CD14-positive monocyte (primary cell): ENCODE measurements around the gene OR51D1. TPM values are rescaled to one million over a fixed set of nuclear protein-coding genes. Genes with fewer than 3 reads are reported as not detected.

Source experiments
- DNase-seq, 3 donors: peaks; one replicate each; pipeline ENCODE4 v3.0.0-alpha.2; 2011 to 2022
- H2AFZ ChIP-seq: 2 replicates; pipeline ENCODE4 v1.6.0; 2012; ENCODE audit warnings: mild to moderate bottlenecking, low read depth, low read length, inconsistent platforms; ENCODE audit not compliant: insufficient read depth, poor library complexity, severe bottlenecking
- H3K27ac ChIP-seq, 2 donors: 1 replicate in 1 of 2; 2 replicates in 1 of 2; pipeline ENCODE4 v1.5.1; 2012 to 2013; ENCODE audit warnings: low read length in 2 of 2, control low read depth in 1 of 2, inconsistent platforms in 1 of 2, low read depth in 1 of 2, mild to moderate bottlenecking in 1 of 2
- H3K27me3 ChIP-seq, 2 donors: one replicate each; pipeline versions ENCODE4 v1.6.0 to v1.6.1; 2011 to 2013; ENCODE audit warnings: low read length in 2 of 2; ENCODE audit not compliant: control insufficient read depth in 2 of 2, insufficient read depth in 2 of 2
- H3K36me3 ChIP-seq, 2 donors: replicated peaks in 1 of 2; 1 replicate in 1 of 2; 2 replicates in 1 of 2; pipeline versions ENCODE4 v1.5.1 to v1.6.1; 2012 to 2013; ENCODE audit warnings: low read length in 2 of 2, control low read depth in 1 of 2, inconsistent platforms in 1 of 2, mild to moderate bottlenecking in 1 of 2; ENCODE audit not compliant: insufficient read depth in 2 of 2, control insufficient read depth in 1 of 2
- H3K4me1 ChIP-seq, 2 donors: 1 replicate in 1 of 2; 2 replicates in 1 of 2; pipeline versions ENCODE4 v1.5.1 to v1.6.1; 2012 to 2013; ENCODE audit warnings: low read length in 2 of 2, control low read depth in 1 of 2, inconsistent platforms in 1 of 2, mild to moderate bottlenecking in 1 of 2, moderate library complexity in 1 of 2; ENCODE audit not compliant: insufficient read depth in 2 of 2, control insufficient read depth in 1 of 2
- H3K4me2 ChIP-seq: replicated peaks from 2 replicates; pipeline ENCODE3; 2012; ENCODE audit warnings: low read length, moderate library complexity, mild to moderate bottlenecking; ENCODE audit not compliant: poor library complexity, severe bottlenecking; ENCODE audit errors: extremely low read depth
- H3K4me3 ChIP-seq, 3 experiments: fragments of 200-600 bp in 1 of 3; sonication (generic) in 1 of 3; replicated peaks in 1 of 3; 1 replicate in 2 of 3; 2 replicates in 1 of 3; pipeline ENCODE4 v1.5.1; 2011 to 2013; ENCODE audit warnings: low read length in 3 of 3, mild to moderate bottlenecking in 3 of 3, control low read depth in 2 of 3, low read depth in 2 of 3, inconsistent platforms in 1 of 3, moderate library complexity in 1 of 3
- H3K79me2 ChIP-seq: 2 replicates; pipeline ENCODE4 v1.6.0; 2012; ENCODE audit warnings: mild to moderate bottlenecking, control low read depth, inconsistent platforms, low read length, moderate library complexity; ENCODE audit not compliant: insufficient read depth
- H3K9ac ChIP-seq: 2 replicates; pipeline ENCODE4 v1.6.0; 2017; ENCODE audit warnings: low read length, mild to moderate bottlenecking; ENCODE audit not compliant: insufficient read depth, poor library complexity, severe bottlenecking
- H3K9me3 ChIP-seq, 2 donors: replicated peaks in 1 of 2; 1 replicate in 1 of 2; 2 replicates in 1 of 2; pipeline versions ENCODE4 v1.5.1 to v1.6.1; 2012 to 2013; ENCODE audit warnings: low read length in 2 of 2, control low read depth in 1 of 2; ENCODE audit not compliant: control insufficient read depth in 1 of 2, insufficient read depth in 1 of 2
- H4K20me1 ChIP-seq: 2 replicates; pipeline ENCODE4 v1.6.0; 2012; ENCODE audit warnings: mild to moderate bottlenecking, low read length, control low read depth, moderate library complexity; ENCODE audit not compliant: insufficient read depth
- H3K27ac Mint-ChIP-seq, 7 donors: one replicate each; pipeline ENCODE4 v1.8.0; 2020; ENCODE audit warnings: mild to moderate bottlenecking in 7 of 7, mixed read lengths in 7 of 7, moderate library complexity in 6 of 7, inconsistent platforms in 2 of 7
- H3K27me3 Mint-ChIP-seq, 3 donors: one replicate each; pipeline ENCODE4 v1.8.0; 2021 to 2022; ENCODE audit warnings: low read depth in 3 of 3, mild to moderate bottlenecking in 3 of 3, mixed read lengths in 3 of 3, moderate library complexity in 3 of 3, inconsistent platforms in 1 of 3
- H3K36me3 Mint-ChIP-seq, 2 donors: one replicate each; pipeline ENCODE4 v1.8.0; 2020; ENCODE audit warnings: mixed read lengths in 2 of 2, inconsistent platforms in 1 of 2, mild to moderate bottlenecking in 1 of 2
- H3K4me1 Mint-ChIP-seq: one replicate; pipeline ENCODE4 v1.8.0; 2020; ENCODE audit warnings: mild to moderate bottlenecking, mixed read lengths
- H3K4me3 Mint-ChIP-seq, 2 donors: one replicate each; pipeline ENCODE4 v1.8.0; 2020; ENCODE audit warnings: mild to moderate bottlenecking in 2 of 2, mixed read lengths in 2 of 2, moderate library complexity in 1 of 2
- H3K9me3 Mint-ChIP-seq, 7 donors: one replicate each; pipeline ENCODE4 v1.8.0; 2020 to 2022; ENCODE audit warnings: mixed read lengths in 7 of 7, mild to moderate bottlenecking in 6 of 7, moderate library complexity in 6 of 7, inconsistent platforms in 2 of 7
- WGBS: methylation state at CpG from one replicate; pipeline ENCODE4 v1.1.5; 2013; ENCODE audit warnings: missing lambda C conversion rate; ENCODE audit not compliant: insufficient coverage; 5-methylcytosine and 5-hydroxymethylcytosine counted together
- intact Hi-C, 2 donors: fragments of 100-400 bp; cut with micrococcal nuclease; formaldehyde crosslinking; loops; one replicate each; pipeline versions ENCODE4 v1.15.0 to v1.15.1; 2023
- polyA plus RNA-seq, 3 donors: library from polyadenylated mRNA; depleted of rRNA in 1 of 3; unstranded in 2 of 3; stranded (reverse) in 1 of 3; fragments of 300-500 nt in 2 of 3; fragments of >200 nt in 1 of 3; fragmentation: Illumina TruSeq in 2 of 3; gene quantifications; 1 replicate in 2 of 3; 2 replicates in 1 of 3; pipeline ENCODE4 v1.2.3, GENCODE V29; 2012 to 2021
- TF ChIP-seq, protein P1 (sequence below): fragments of 200-600 bp; IDR thresholded peaks from one replicate; pipeline ENCODE4 v1.8.0; 2022; ENCODE audit warnings: antibody characterized with exemption, mild to moderate bottlenecking

Gene OR51D1
- polyA plus RNA-seq, 3 donors: not detected

DNA sequence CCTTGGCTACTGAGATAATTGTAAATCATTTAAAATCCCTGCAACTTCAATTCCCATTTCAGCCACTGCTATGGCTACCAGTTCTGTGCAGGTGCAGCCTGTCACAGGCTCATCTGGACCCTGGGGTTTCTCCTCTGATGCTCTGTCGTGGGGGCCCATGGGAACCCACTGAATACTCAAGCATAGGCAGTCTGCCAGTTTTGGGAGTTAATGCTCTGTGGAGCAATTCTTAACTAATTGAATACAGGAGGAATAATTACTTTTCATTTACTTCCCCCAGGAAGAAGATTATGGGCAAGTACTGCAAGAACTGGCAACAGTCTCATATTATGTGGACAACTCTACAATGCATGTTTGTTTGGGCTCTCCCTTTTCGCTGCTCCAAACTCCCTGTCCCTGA is 34.5 kb downstream of the OR51D1 start:
- H3K27me3 Mint-ChIP-seq: peaks cover 2 to 14% (median 6%) of the 10 kb centered on the region in 3 donors
- H3K9me3 Mint-ChIP-seq: peaks cover 0 to 3% (median 0%) of the 10 kb centered on the region in 7 donors

DNA sequence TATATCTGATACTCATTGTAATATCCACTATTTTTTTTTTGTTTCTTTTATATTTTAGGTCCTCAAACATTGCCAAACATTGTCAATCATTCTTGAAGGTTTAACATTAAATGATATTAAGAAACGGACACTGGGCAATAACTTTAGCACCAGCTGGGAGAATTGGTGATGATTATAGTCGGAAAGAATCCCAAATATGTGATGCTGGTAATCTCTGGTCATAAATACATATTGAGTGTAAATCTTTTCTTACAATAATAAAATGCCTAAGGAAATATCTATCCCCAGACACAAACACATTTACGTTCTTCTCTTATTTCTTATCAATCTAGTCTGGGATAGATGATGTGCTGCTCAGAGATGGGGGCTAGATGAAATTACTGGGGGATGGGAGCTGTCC is 35.2 kb downstream of the OR51D1 start:
- Mint-ChIP-seq H3K36me3 (no peaks in the 10 kb centered on the region), H3K4me1 (no peaks in the 10 kb centered on the region), H3K4me3 (no peak overlapping the region), H3K27me3 (peaks cover 2 to 14% (median 6%) of the 10 kb centered on the region in 3 donors), H3K9me3 (peaks cover 0 to 4% (median 0%) of the 10 kb centered on the region in 7 donors), H3K27ac (no peak overlapping the region)
- Histone ChIP-seq H3K36me3 (no peaks in the 10 kb centered on the region), H3K4me2 (no peak overlapping the region), H2AFZ (no peak overlapping the region), H3K4me3 (no peak overlapping the region), H3K79me2 (no peaks in the 10 kb centered on the region), H3K27ac (no peak overlapping the region), H3K4me1 (no peaks in the 10 kb centered on the region), H3K9ac (no peak overlapping the region), H3K27me3 (no peaks in the 10 kb centered on the region), H3K9me3 (no peaks in the 10 kb centered on the region), H4K20me1 (no peaks in the 10 kb centered on the region)
- intact Hi-C loops: no loop called here
- TF ChIP-seq, protein P1, sequence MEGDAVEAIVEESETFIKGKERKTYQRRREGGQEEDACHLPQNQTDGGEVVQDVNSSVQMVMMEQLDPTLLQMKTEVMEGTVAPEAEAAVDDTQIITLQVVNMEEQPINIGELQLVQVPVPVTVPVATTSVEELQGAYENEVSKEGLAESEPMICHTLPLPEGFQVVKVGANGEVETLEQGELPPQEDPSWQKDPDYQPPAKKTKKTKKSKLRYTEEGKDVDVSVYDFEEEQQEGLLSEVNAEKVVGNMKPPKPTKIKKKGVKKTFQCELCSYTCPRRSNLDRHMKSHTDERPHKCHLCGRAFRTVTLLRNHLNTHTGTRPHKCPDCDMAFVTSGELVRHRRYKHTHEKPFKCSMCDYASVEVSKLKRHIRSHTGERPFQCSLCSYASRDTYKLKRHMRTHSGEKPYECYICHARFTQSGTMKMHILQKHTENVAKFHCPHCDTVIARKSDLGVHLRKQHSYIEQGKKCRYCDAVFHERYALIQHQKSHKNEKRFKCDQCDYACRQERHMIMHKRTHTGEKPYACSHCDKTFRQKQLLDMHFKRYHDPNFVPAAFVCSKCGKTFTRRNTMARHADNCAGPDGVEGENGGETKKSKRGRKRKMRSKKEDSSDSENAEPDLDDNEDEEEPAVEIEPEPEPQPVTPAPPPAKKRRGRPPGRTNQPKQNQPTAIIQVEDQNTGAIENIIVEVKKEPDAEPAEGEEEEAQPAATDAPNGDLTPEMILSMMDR: no peak
- WGBS: no CpG with 5 or more reads among the region's 3 CpGs
- no peak for DNase-seq

More for the DNA sequence above, 34.5 kb downstream of the OR51D1 start:
- Histone ChIP-seq H3K4me1 (no peaks in the 10 kb centered on the region), H3K9me3 (no peaks in the 10 kb centered on the region), H3K36me3 (no peaks in the 10 kb centered on the region), H3K79me2 (no peaks in the 10 kb centered on the region), H3K9ac (no peak overlapping the region), H3K27me3 (no peaks in the 10 kb centered on the region), H3K4me2 (no peak overlapping the region), H3K27ac (no peak overlapping the region), H3K4me3 (no peak overlapping the region), H2AFZ (no peak overlapping the region), H4K20me1 (no peaks in the 10 kb centered on the region)
- TF ChIP-seq, protein P1: no peak
- Mint-ChIP-seq H3K4me1 (no peaks in the 10 kb centered on the region), H3K36me3 (no peaks in the 10 kb centered on the region), H3K4me3 (no peak overlapping the region), H3K27ac (no peak overlapping the region)
- no CpG with 5 or more reads among the region's 2 CpGs for WGBS
- DNase-seq: no peak
- intact Hi-C loops: no loop called here
